NT2/D1 (cell line): Measurements from ENCODE around the gene ELL2.

Experiments
- DNase-seq: peaks from one replicate; pipeline ENCODE4 v3.0.0-alpha.2; 2011; ENCODE audit warnings: low read depth, low spot score
- H3K27me3 ChIP-seq: 2 replicates; pipeline ENCODE4 v1.6.0; 2011; ENCODE audit warnings: mild to moderate bottlenecking; ENCODE audit not compliant: insufficient read length, insufficient read depth
- H3K36me3 ChIP-seq: 2 replicates; pipeline ENCODE4 v1.6.1; 2011; ENCODE audit warnings: mild to moderate bottlenecking, low read length, mixed read lengths; ENCODE audit not compliant: insufficient read depth, insufficient read length
- H3K4me1 ChIP-seq: 2 replicates; pipeline ENCODE4 v1.5.1; 2011; ENCODE audit not compliant: insufficient read depth, insufficient read length
- H3K4me3 ChIP-seq: 2 replicates; pipeline ENCODE4 v1.5.1; 2011; ENCODE audit warnings: low read depth; ENCODE audit not compliant: insufficient read length
- H3K9ac ChIP-seq: 2 replicates; pipeline ENCODE4 v1.6.0; 2011; ENCODE audit warnings: low read depth; ENCODE audit not compliant: insufficient read length
- H3K9me3 ChIP-seq: 2 replicates; pipeline ENCODE4 v1.5.1; 2011; ENCODE audit warnings: mild to moderate bottlenecking, low read length; ENCODE audit not compliant: insufficient read depth
- SUZ12 ChIP-seq: IDR thresholded peaks from 2 replicates; pipeline ENCODE4 v1.6.1; 2011; ENCODE audit not compliant: insufficient read length, insufficient read depth; ENCODE audit errors: extremely low read depth
- YY1 ChIP-seq: IDR thresholded peaks from 2 replicates; pipeline ENCODE4 v1.6.1; 2011; ENCODE audit not compliant: insufficient read length, insufficient read depth
- ZNF274 ChIP-seq: IDR thresholded peaks from 2 replicates; pipeline ENCODE4 v1.6.1; 2011; ENCODE audit warnings: mild to moderate bottlenecking, low read depth, low read length

The ELL2 gene

GRCh38 chr5:95967236-95967635 is 5.6 kb upstream of the ELL2 start:
- no peaks in the 10 kb centered on the region for H3K9me3 ChIP-seq
- no peak for DNase-seq
- H3K4me3 ChIP-seq, result no peak overlapping the region
- no peaks in the 10 kb centered on the region for H3K4me1 ChIP-seq
- TF ChIP-seq YY1 (no peak), SUZ12 (no peak), ZNF274 (no peak)
- no peak overlapping the region for H3K9ac ChIP-seq
- no peaks in the 10 kb centered on the region for H3K36me3 ChIP-seq
- no peaks in the 10 kb centered on the region for H3K27me3 ChIP-seq

- Histone ChIP-seq H3K36me3 (no peaks in the 10 kb centered on the region), H3K4me1 (no peaks in the 10 kb centered on the region), H3K9me3 (no peaks in the 10 kb centered on the region), H3K9ac (no peak overlapping the region), H3K4me3 (no peak overlapping the region), H3K27me3 (no peaks in the 10 kb centered on the region)
- no peak for TF ChIP-seq SUZ12
- no peak for TF ChIP-seq ZNF274
- TF ChIP-seq YY1, result no peak
- no peak for DNase-seq
These were observed 4.4 kb upstream of the ELL2 start for GRCh38 chr5:95966005-95966404.

GRCh38 chr5:95963650-95964410 is 2.2 kb upstream of the ELL2 start:
- no peak overlapping the region for H3K4me3 ChIP-seq
- no peak for TF ChIP-seq ZNF274
- H3K36me3 ChIP-seq, result no peaks in the 10 kb centered on the region
- DNase-seq, result no peak
- no peaks in the 10 kb centered on the region for H3K9me3 ChIP-seq
- peaks cover 12% of the 10 kb centered on the region for H3K27me3 ChIP-seq
- peaks cover 2% of the 10 kb centered on the region for H3K4me1 ChIP-seq
- H3K9ac ChIP-seq, result no peak overlapping the region

- no peak for DNase-seq
- peaks cover 12% of the 10 kb centered on the region for H3K27me3 ChIP-seq
- TF ChIP-seq ZNF274, result no peak
- no peak for TF ChIP-seq YY1
- TF ChIP-seq SUZ12, result no peak
- H3K4me3 ChIP-seq, result no peak overlapping the region
- H3K9me3 ChIP-seq, result no peaks in the 10 kb centered on the region
- H3K4me1 ChIP-seq, result peaks cover 8% of the 10 kb centered on the region
- H3K36me3 ChIP-seq, result peaks cover 4% of the 10 kb centered on the region
- no peak overlapping the region for H3K9ac ChIP-seq
These were observed 1.1 kb upstream of the ELL2 start for GRCh38 chr5:95962785-95963184.

GRCh38 chr5:95962475-95962773 is 773 bp upstream of the ELL2 start:
- Histone ChIP-seq H3K4me3 (peak overlapping the region; percentile 32), H3K27me3 (peaks cover 12% of the 10 kb centered on the region), H3K9ac (no peak overlapping the region), H3K4me1 (peaks cover 8% of the 10 kb centered on the region), H3K9me3 (no peaks in the 10 kb centered on the region), H3K36me3 (peaks cover 4% of the 10 kb centered on the region)
- DNase-seq, result no peak
- TF ChIP-seq SUZ12 (no peak), YY1 (no peak), ZNF274 (no peak)

GRCh38 chr5:95960667-95961616 is 709 bp downstream of the ELL2 start:
- DNase-seq, result no peak
- Histone ChIP-seq H3K36me3 (peaks cover 7% of the 10 kb centered on the region), H3K4me3 (peak overlapping the region; percentile 85), H3K9ac (peak overlapping the region; percentile 90), H3K27me3 (peaks cover 12% of the 10 kb centered on the region), H3K4me1 (peaks cover 8% of the 10 kb centered on the region), H3K9me3 (no peaks in the 10 kb centered on the region)
- TF ChIP-seq SUZ12 (no peak), ZNF274 (no peak), YY1 (no peak)

- TF ChIP-seq YY1 (no peak), SUZ12 (no peak), ZNF274 (no peak)
- DNase-seq, result no peak
- peaks cover 8% of the 10 kb centered on the region for H3K4me1 ChIP-seq
- H3K27me3 ChIP-seq, result peaks cover 12% of the 10 kb centered on the region
- peak overlapping the region; percentile 85 for H3K4me3 ChIP-seq
- peaks cover 7% of the 10 kb centered on the region for H3K36me3 ChIP-seq
- no peaks in the 10 kb centered on the region for H3K9me3 ChIP-seq
- peak overlapping the region; percentile 83 for H3K9ac ChIP-seq
These were observed 1.6 kb downstream of the ELL2 start for GRCh38 chr5:95959888-95960666.
